Gastroesophageal sphincter (tissue), 3 donors: ENCODE data around the gene SUN1.

Source experiments
- POLR2A ChIP-seq, 2 donors: fragments of 450-650 bp; IDR thresholded peaks; one replicate each; pipeline ENCODE4 v1.6.1; 2017; ENCODE audit warnings: antibody characterized with exemption in 2 of 2, mild to moderate bottlenecking in 2 of 2, moderate library complexity in 1 of 2
- POLR2AphosphoS5 ChIP-seq: sonication (generic); formaldehyde crosslinking; IDR thresholded peaks from one replicate; pipeline ENCODE4 v1.6.1; 2017; ENCODE audit warnings: antibody characterized with exemption
- TF ChIP-seq, protein P1 (sequence below), 4 experiments: fragments of 200-600 bp in 2 of 4; fragments of 450-650 bp in 2 of 4; sonication (generic) in 1 of 4; IDR thresholded peaks; one replicate each; pipeline ENCODE4 v1.5.1; 2017 to 2019; ENCODE audit warnings: antibody characterized with exemption in 4 of 4, mild to moderate bottlenecking in 2 of 4, moderate library complexity in 2 of 4

DNA sequence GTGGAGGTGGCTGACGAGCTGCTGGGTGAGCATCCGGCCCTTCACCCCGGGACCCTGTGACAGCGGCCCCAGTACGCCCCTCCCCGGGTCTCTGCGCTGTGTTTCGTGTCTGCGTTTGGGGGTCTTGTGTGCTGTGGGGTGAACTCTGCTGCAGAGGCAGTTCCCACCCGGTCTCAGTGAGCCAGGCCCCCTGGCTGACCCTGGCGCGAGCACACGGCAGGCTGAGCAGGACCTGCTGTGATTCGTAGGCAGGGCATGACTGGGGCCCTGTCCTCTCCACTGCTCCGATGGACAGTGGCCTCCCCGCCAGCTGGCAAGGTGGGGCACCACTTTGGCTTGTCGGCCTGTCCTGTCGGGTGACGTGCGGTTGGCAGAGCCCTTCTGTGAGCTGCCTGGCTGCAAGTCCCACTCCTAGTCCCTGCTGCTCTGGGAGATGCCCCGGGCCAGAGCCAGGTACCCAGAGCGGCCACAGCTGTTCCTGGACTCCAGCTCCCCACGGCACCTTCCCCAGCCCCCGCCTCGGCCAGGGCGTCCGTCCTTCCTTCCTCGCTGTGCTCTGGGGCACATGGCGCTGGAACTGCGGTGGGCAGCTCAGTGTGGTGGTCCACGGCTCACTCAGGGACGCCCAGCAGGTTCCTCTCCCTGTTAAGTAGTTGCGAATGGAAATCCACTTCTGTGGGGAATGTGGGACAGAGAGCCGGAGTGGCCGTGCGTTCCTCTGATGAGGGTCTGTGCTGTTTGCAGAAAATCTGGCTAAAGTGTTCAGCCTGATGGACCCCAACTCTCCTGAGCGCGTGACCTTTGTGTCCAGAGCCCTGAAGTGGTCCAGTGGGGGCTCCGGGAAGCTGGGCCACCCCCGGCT lies 54.6 kb downstream of the SUN1 start:
- TF ChIP-seq POLR2A (IDR thresholded peaks at IDR 0.05) = no peak
- TF ChIP-seq, protein P1, sequence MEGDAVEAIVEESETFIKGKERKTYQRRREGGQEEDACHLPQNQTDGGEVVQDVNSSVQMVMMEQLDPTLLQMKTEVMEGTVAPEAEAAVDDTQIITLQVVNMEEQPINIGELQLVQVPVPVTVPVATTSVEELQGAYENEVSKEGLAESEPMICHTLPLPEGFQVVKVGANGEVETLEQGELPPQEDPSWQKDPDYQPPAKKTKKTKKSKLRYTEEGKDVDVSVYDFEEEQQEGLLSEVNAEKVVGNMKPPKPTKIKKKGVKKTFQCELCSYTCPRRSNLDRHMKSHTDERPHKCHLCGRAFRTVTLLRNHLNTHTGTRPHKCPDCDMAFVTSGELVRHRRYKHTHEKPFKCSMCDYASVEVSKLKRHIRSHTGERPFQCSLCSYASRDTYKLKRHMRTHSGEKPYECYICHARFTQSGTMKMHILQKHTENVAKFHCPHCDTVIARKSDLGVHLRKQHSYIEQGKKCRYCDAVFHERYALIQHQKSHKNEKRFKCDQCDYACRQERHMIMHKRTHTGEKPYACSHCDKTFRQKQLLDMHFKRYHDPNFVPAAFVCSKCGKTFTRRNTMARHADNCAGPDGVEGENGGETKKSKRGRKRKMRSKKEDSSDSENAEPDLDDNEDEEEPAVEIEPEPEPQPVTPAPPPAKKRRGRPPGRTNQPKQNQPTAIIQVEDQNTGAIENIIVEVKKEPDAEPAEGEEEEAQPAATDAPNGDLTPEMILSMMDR (IDR thresholded peaks at IDR 0.05) = no peak
- TF ChIP-seq POLR2AphosphoS5 = no peak
